Limb (tissue), 2 donors: ENCODE measurements around the gene TBX20.
"Not testable (repeated sequence)": the region's sequence is repeated elsewhere in the genome, so short reads cannot be mapped to it uniquely, and the experiment has no call there.

Source experiments
- DNase-seq, 2 donors: peaks; one replicate each; pipeline ENCODE4 v3.0.0-alpha.2; 2016; ENCODE audit errors: extremely low spot score in 2 of 2

The TBX20 gene

DNA sequence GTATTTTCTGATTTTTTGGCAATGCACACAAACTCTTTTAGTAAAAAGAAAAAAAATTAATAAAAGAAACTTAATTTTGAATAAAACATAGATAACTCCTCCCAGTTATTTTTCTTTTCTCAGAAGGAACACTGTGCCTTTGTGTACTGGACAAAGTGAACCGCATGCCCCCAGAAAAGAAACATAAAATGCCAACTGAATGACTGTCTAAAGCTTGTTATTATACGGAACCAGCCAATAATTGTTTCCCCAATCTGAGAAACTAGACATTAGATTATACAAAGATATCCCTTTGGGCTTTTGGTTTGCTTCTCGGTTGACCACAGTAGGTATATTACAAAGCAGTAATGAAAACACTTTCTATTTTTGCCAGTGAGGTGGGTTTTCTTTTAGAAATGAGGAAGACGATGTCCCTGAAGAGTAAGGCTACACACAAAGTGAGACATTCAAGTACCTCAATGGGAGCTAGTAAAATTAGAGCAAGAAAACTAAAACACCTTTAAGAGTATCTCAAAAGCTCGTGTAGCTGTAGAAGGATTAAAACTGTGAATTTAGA lies 25.3 kb downstream of the TBX20 start:
- DNase-seq = not testable (repeated sequence)

DNA sequence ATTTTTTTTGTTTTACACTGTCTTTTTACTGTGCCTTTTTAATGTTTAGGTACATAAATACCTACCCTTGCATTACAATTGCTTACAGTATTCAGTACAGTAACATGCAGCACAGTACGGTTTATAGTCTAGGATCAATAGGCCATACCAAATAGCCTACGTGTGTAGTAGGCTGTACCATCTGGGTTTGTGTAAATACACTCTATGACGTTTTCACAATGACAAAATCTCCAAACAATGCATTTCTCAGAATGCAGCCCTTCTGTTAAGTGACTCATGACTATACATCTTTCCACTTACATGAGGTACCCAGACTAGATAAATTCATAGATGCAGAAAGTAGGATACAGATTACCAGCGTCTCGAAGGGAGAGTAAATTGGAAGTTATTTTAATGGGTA lies 26.5 kb downstream of the TBX20 start:
- not testable (repeated sequence) for DNase-seq

DNA sequence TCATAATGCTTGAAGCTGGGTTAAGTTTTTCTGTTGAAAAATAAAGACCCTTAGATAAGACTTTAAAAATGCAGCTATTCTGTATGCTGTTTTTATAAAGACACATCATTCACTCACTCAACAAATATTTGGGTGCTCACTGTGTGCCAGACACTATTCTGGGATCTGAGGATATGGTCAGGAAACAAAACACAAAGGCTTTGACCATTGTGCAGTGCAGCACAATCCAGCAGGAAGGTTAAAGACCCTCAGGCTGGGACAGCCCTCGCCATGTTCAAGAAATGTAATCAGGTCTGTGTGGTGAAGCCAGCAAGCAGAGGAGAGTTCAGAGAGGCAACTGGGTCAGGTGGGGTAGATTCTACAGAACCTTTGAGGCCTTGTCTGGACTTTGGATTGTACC lies 31.5 kb downstream of the TBX20 start:
- not testable (repeated sequence) for DNase-seq

DNA sequence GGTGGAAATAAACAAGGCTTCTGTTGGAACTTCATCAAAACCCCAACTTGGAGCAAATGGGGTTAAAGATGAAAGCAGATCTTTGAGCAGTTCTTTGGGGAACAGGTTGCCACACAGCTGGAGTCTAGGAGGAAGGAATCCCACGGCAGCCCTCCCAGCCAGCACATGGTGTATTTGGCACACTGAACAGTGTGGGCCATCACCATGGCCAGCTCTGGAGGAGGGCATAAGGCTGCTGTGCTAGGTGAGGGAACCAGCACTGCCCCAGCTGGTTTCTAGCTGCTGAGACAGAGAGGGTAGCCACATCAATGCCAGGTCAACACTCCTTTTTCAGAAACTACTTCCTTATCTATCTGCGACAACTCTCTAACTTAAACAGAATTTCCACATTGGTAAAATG lies 33.7 kb downstream of the TBX20 start:
- DNase-seq = not testable (repeated sequence)

DNA sequence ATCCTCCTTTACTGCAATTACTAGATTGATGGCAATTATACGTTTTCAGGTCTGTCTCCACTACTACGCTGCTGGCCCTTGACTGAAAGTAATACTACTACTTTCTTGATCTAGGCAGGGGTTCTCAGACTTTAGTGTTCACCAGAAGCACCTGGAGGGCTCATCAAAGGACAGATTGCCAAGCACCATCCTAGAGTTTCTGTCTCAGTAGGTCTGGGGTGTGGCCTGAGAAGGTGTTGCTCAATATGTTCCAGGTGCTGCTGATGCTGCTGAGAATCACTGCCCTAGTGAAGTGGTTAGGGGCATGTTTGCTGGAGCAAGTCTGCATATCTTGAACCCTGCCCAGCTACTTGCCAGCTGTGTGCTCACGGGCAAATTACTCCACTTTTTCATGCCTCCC lies 37.9 kb downstream of the TBX20 start:
- DNase-seq = not testable (repeated sequence)

DNA sequence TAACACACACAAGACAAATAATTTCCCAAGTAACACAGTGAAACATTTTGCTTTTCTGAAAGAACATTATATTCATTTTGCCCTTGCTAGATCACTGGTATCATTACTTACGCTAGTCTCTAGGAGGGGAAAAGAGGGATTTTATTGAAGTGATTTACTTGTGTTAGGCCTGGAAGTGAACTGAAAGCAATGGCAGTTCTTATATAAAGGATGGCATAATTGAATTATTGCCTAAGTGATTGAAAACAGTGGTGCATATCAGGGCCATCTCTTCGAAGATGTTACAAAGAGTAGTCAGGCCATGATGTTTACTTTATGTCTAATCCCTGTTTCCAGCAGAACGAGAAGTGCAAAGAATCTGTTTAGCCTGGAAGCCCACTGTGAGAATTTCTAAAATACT lies 38.8 kb downstream of the TBX20 start:
- DNase-seq = not testable (repeated sequence)

DNA sequence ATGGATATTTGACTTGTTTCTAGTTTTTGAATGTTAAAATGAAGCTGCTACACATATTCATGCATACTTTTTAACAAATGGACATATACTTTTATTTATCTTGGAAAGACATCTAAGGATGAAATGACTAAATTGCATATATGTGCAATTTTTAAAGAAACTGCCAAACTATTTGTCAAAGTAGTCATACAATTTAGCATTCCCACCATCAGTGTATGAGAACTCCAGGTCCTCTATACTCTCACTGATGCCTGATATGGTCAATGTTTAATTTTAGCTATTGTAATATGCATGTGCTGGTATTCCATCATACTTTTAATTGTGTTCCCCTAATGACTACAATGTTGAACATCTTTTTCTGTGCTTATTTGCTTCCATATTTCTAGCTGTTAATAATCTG lies 47.0 kb downstream of the TBX20 start:
- not testable (repeated sequence) for DNase-seq

DNA sequence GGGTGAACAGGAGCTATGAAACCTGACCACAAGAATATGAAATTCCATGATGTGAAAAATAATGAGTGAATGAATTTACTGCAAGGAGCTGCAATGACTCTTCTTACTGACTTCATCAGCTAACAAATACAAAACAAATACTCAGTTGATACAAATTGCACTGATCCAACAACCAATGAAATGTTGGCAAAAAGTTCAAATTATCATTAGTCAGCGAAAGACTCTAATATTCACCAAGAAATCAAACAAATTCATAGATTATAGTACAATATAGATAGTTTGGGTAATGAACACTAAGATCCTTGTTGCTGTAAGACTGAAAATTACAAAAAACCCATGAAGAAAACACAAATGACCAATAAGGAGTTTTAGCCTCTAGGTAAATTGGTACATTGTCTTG lies 49.0 kb downstream of the TBX20 start:
- not testable (repeated sequence) for DNase-seq

DNA sequence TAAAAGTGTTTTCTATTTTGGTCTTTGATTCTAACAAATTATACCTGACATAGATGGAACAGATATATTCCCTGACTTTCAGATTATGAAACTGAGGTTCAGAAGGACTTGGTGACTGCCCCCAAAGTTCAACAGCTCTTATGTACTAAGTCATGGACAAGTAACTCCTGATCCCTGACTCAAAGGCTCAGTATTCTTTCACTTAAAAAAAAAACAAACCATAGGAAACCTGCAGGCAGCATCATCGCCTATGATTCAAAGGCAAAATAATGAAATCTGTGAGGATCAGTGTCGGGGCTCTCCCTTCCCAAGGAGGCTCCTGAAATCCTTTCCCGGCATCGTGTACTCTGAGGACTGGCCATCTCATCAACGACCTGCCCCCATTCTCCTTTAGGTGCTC lies 49.9 kb downstream of the TBX20 start:
- not testable (repeated sequence) for DNase-seq

DNA sequence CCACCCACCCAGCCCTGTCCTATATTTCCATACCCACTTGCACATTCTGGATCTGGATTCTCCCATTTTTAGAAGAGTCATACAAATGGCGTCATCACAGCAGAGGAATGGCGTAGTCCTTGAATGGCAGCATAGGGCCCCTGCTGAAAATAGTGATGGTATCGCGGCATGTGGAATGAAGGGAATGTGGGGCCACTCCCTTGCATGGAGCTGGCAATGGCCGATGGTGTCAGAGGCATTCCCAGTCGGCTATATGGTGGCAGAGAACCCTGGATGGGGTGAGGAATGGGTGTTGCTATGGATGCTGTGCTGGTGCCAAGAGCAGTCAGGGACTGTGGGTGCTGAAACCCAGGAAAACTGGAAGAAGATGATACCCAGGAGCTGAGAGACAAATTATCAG lies 51.5 kb downstream of the TBX20 start:
- DNase-seq = not testable (repeated sequence)

DNA sequence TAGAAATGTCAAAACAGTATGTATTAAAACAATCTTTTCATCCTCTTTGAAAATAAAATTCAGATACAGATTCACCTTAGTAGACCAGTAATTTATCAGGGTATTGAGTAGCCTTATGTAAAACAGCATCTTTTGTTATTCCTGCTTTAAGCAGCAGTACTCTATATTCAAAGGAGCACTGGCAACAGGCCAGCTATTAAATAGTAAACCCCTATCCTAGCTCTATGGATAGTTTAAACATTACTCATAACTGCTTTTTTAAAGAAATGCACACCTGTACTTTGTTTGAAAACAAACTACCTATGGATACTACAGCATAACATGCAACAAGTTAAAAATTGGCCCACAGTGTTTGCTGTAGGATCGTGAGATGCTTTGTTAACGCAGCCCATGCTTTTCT lies 53.7 kb downstream of the TBX20 start:
- not testable (repeated sequence) for DNase-seq

DNA sequence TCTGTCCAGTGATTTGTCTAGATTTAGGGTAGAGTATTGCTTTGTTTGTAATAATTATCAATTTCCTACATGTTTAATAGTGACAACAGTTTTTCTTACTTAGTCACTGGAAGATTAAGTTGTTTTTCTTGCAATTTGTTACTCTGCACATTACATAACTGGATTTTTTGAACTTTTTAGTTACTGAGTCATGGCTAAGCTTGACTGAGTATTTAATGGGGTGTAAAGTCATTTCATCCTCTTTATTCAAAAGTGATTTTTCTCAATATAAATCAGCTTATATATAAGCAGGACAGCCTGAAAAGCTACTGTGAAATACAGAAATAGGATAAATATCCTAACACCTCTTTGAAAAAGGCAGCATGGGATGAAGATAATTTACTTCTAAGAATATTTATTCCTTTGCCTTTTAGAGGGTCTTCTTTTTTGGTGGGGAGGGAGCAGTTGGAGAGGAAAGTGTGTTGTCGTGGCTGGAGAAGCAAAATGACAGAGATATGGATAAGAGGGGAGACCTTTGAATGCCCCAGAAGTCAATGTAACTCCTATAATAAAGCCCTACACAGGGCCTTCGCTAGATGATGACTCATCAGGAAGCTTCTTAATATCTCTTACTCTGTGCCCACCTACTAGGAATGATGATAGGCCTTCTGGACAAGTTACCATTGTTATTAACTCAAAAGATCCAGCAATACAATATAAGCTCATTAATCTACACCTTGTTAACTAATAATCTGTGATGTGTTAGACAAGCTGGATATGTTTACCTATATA lies 55.3 kb downstream of the TBX20 start:
- not testable (repeated sequence) for DNase-seq

DNA sequence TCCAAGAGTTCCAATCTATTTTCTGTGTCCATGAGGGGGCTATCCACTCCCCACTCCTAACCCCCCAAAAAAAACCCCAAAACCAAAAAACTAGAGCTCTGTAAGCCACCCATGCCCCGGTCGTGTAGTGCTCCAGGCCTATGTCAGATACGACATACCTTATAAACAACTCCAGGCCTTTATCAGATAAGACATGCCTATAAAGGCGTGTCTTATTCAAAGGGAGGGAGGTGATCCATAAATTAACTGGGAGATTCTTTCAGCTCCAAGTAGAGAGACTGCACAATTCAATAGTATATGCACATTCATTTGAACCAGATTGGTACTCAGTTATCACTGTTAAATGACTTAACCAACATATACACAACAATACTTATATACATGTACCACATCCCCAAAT lies 62.3 kb downstream of the TBX20 start:
- DNase-seq = not testable (repeated sequence)

DNA sequence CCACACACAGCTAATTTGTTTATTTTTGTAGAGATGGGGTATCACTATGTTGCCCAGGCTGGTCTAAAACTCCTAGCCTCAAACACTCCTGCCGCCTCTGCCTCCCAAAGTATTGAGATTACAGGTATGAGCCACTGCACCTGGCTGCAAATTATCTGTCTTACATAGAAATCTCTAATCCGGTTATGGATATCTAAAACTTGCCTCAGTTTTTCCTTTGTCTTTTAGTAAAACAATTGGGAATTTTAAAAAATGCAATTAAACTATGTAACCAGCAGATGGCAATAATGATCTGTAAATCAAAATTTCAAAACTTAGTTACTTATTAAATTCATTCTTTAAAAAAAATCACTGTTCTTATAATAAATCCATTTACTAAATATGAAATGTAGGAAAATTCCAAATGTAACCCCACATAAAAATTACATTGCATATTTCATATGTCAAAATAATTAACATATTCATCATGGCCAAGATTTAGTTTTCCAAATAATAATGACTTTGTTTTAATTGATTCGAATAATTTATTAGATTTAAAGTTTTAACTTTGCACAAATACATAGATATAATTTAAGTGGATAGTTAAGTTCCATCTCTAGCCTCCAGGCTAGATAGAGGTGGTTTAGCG lies 63.6 kb downstream of the TBX20 start:
- not testable (repeated sequence) for DNase-seq

DNA sequence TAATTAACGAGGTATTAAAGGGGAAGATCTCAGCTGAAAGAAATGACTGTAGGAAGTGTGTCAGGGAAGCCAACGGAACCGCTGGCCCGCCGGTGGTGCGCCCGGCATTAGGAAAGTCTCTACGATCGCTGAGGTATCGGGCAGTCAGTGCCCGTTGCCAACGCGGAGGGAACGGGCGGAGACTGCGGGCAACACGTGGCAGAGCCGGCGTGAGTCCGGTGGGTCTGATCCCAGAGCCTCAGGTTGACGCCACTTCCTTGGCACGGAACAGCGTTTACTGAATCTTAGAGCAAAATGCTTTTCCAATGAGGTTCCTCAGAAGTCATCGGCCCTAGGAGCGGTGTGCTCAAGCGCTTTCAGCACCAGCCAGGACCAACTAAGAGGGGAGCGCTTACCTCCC lies 67.1 kb downstream of the TBX20 start:
- peak in 1 of 2 donors; percentile 60 for DNase-seq

DNA sequence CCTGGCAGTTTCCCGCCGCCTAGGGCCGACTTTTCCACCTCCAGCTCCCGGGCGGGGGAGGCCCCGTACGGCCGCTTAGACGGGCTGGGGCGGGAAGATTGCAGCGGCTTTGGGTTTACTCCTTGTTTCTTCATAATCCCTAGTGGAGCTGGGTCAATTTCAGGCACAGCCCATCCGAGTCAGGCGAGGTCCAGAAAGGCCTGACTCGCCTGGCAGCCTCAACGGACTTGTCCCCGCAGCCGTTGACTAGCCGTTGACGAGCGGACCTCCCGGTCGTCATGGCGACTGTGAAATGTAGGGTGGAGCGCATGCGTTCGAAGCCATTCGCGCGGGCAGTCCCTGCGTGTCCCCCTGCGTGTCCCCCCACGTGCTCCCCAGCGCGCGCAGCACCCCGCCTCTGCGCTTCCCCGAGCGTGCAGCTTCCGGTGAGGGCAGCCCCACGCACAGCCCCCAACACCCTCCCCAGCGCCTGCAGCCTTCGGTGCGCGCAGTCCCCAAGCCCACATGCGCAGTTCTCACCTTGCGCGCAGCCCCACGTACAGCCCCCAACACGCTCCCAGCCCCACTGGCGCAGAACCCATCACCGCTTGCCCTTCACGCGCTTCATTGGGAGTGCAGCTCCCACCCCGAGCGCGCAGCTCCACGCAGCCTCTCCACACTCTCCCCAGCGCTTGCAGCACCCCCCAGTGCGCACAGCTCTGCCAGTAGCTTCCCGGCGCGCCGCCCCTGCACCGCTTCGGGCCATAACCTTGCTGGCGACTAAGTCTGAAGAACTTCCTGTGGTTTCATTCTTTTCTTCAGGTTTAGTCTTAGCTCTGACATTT lies 67.8 kb downstream of the TBX20 start:
- peak in 1 of 2 donors; percentile 80 for DNase-seq

DNA sequence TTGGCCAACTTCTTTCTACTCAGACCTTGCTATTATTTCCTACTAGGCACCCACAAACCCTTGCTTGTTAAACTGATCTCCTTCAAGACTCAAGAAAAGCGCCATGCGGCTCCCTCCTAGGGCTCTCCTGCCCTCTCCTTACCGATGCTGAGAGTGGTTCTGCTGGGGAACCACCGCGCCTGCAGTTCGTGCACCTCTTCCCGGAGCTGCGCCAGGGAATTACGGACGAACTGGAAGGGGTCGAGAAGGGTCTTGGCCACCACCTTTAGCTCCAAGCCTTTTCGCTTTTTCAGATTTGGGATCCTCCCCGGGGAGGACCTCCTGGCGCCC lies 68.4 kb downstream of the TBX20 start:
- not testable (repeated sequence) for DNase-seq

DNA sequence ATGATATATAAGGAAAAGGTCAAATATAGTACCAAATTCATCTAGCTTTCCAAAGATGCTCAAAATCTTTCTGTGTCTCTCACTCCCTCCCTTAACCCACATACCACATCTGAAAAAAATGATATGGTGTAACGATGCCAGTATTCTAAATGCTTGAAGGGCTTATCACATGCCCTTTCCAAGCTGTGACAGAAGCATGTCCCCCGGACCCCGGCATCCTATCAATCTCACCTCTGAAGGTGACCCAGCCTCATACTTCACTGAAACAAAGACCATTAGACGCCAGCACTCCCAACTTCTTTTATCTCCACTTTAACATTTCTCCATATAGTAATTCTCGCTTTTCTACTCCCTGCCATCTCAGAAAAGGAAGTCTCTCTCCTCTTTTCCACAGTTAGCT lies 68.9 kb downstream of the TBX20 start:
- DNase-seq = not testable (repeated sequence)

DNA sequence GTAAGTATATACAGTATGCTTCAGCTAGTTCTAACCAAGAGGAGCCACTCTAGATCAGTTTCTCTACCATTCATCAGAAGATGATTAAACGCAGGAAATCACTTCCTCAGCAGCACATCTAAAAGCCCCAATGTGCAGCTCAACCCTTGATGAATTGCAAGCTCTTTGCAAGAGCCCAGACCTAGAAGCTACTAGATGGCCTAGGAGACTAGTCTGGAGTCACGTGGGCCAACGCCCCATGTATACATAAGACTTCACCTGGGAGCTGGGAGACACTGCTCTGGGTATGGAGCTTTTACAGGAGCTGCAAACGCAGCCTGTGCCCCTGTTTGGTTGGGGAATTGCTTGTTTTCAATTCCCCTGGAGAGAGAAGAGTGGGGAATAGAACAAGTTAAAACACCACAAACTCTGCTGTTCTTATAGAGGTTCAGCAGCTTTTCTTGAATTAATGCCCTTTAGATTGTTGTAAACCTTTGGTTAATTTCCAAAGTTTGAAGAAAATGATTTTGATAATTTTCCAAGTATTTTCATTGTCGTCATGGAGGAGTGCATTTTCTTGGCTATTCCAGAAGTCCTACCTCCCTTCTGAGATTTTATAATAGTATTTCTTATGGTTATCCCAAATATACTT lies 69.9 kb downstream of the TBX20 start:
- not testable (repeated sequence) for DNase-seq

DNA sequence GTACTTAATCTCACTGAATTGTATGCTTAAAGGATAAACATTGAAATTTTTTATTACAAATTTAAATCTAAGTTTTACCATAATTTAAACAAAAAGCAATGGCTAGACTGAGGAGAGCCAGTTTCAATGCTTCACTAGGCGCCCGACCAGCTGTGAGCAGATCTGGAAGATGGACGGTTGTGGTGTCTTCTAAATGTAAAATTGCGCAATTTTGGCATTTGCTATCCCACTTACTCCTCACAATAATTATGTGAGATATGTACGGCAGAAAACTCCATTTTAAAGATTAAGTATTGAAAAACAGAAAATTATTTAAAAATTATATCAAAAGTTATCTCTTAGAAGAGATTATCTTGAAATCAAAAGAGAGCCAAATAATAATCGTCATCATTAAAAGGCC lies 73.2 kb downstream of the TBX20 start:
- not testable (repeated sequence) for DNase-seq

DNA sequence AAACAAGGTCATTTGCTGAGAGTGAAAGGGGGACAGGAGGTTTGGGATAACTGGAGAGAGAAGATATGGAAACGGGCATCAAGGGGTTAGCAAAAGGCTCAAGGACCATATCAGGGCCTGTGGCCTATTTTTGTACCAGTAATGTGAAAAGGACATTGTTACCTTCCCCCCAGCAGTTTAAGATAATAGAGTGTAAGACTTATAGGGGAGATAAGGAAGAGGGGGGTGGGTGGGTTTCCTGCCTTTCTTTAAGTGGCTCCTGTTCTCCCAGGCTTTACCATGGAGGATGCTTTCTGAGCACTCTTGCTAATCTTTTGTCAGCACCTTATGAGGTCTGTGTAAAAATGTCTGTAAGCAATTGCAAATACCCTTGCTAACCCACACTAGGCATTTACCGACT lies 80.7 kb downstream of the TBX20 start:
- not testable (repeated sequence) for DNase-seq
